A673 (cell line): ENCODE data around the gene TRMT61A.

Experiments
- CTCF ChIP-seq: fragments of 300-800, 200-600 bp; sonication (generic); conservative IDR thresholded peaks from 2 replicates; pipeline ENCODE4 v1.5.1; 2017; ENCODE audit warnings: low read depth, mild to moderate bottlenecking, antibody characterized with exemption, low read length, moderate library complexity, mixed read lengths
- EZH2 ChIP-seq: fragments of 200-600 bp; sonication (generic); IDR thresholded peaks from 2 replicates; pipeline ENCODE4 v1.6.1; 2017; ENCODE audit warnings: borderline replicate concordance, low read depth, mild to moderate bottlenecking, mixed read lengths, antibody characterized with exemption, low read length; ENCODE audit not compliant: poor library complexity, severe bottlenecking

- TF ChIP-seq CTCF (no peak), EZH2 (no peak)
Measured at GRCh38 chr14:103576371-103577024, 47.5 kb downstream of the TRMT61A start.
